Mesodermal cell (in vitro differentiated cells): ENCODE measurements around the gene KCNQ5.

Experiments used
- H3K27ac ChIP-seq: 2 replicates; pipeline ENCODE4 v1.7.0; 2013; ENCODE audit warnings: mild to moderate bottlenecking, low read depth, low read length, moderate library complexity; ENCODE audit not compliant: severe bottlenecking
- H3K36me3 ChIP-seq: 2 replicates; pipeline ENCODE4 v1.7.1; 2013; ENCODE audit warnings: mild to moderate bottlenecking, low read length, moderate library complexity; ENCODE audit not compliant: control insufficient read depth, insufficient read depth
- H3K4me1 ChIP-seq: one replicate; pipeline ENCODE4 v1.7.1; 2013; ENCODE audit warnings: mild to moderate bottlenecking, low read length; ENCODE audit not compliant: insufficient read depth, control insufficient read depth, poor library complexity, severe bottlenecking
- H3K4me3 ChIP-seq: 2 replicates; pipeline ENCODE4 v1.7.0; 2013; ENCODE audit warnings: low read length, control low read depth, mild to moderate bottlenecking; ENCODE audit not compliant: insufficient read depth, poor library complexity, severe bottlenecking; ENCODE audit errors: extremely low read depth
- H3K9me3 ChIP-seq: 2 replicates; pipeline ENCODE4 v1.7.1; 2013; ENCODE audit warnings: mild to moderate bottlenecking, low read length, moderate library complexity; ENCODE audit not compliant: control insufficient read depth
- WGBS, 2 experiments: methylation state at CpG; one replicate each; pipeline ENCODE4 v1.1.5; 2013; ENCODE audit warnings: missing lambda C conversion rate in 2 of 2; ENCODE audit not compliant: insufficient coverage in 2 of 2; 5-methylcytosine and 5-hydroxymethylcytosine counted together

The KCNQ5 gene

DNA sequence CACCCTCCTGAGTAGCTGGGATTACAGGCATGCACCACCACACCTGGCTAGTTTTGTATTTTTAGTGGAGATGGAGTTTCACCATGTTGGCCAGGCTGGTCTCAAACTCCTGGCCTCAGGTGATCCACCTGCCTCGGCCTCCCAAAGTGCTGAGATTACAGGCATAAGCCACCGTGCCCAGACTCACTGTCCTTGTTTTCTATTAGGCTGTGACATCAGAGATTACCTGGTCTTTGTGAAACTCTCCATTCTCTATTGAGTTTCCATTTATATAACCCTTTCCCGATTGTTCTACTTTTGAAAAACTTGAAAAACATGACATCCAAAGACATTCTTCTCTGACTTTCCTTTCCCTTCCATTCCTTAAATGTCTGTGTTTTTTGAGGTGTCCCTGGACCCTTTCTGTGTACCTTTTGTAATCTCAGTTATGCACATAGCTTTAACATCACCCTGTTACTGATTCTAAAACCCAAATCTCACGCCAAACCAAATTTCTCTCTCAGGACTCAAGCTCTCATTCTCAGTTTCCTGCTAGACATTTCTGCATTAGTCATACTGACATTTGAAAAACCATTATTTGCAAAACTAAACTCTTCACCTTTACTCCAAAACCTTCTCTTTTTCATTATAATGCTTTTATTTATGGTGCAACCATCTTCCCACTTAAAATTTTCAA lies 466.4 kb downstream of the KCNQ5 start:
- no peak overlapping the region for H3K4me3 ChIP-seq
- WGBS, 2 experiments: 85 to 96% methylated on average over 3 to 4 of the region's 4 CpGs
- peaks cover 12% of the 10 kb centered on the region for H3K4me1 ChIP-seq

DNA sequence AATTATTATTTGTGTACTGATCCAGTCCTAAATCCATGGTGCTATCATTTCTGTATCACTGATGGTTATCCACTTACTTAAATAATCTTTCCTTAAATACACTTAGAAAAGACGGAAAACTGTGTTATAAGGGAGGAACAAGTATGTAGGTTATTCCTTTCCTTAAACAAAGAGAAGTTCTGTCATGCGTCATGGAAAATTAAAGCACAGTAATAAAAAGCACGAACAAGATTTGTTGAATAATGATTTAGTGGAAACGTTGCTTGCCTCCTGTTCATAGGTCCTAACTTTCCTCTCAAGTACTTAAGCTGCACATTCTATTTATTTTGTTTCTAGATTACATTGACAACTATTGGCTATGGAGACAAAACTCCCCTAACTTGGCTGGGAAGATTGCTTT lies 483.1 kb downstream of the KCNQ5 start:
- 80% methylated on average over 1 to 2 of the region's 4 CpGs for WGBS, 2 experiments
- H3K9me3 ChIP-seq: no peaks in the 10 kb centered on the region
- no peak overlapping the region for H3K4me3 ChIP-seq
- H3K36me3 ChIP-seq: no peaks in the 10 kb centered on the region
- H3K27ac ChIP-seq: no peak overlapping the region
- peaks cover 2% of the 10 kb centered on the region for H3K4me1 ChIP-seq

More for the DNA sequence above, 466.4 kb downstream of the KCNQ5 start:
- Histone ChIP-seq H3K27ac (no peak overlapping the region), H3K9me3 (no peaks in the 10 kb centered on the region), H3K36me3 (no peaks in the 10 kb centered on the region)

DNA sequence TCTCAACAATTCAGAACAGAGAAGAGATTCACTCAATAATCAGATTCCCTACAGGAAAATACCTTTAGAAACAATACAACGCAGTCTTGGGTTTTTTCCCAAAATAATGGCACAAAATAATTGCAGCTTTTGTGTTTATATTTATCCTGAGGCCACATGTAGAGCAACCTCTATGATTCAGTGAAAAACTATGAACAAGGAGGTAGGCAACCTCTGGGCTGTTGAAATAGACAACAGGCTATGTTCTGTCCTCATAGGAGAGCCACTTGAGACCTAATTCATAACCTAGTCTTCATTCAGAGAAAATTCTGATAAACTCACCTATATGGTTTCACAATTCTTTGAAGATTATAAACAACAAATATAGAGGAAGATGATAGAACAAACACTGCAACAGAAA lies 485.2 kb downstream of the KCNQ5 start:
- H3K36me3 ChIP-seq: no peaks in the 10 kb centered on the region
- no peak overlapping the region for H3K4me3 ChIP-seq
- no peaks in the 10 kb centered on the region for H3K9me3 ChIP-seq
- no peak overlapping the region for H3K27ac ChIP-seq
- H3K4me1 ChIP-seq: peaks cover 16% of the 10 kb centered on the region
- WGBS, 2 experiments: no CpG with 5 or more reads among the region's 1 CpG

DNA sequence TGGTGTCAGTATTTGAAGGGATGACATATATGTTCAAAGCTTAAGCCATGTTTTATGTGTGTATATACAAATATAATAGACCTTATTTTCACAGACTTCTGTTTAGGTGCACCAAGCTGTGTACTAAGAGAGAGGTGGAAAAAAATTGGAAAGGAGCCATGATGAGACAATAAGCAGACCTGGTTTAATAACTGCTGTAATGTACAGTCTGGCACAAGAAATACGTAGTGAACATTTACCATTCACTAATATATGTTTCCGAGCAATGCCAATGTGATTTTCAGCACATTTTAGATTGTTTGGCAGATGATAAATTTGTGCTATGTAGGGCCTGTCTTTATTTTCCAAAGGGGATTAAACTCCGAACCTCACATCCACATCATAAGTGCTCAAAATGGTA lies 487.1 kb downstream of the KCNQ5 start:
- H3K4me3 ChIP-seq: no peak overlapping the region
- WGBS, 2 experiments: 100% methylated on average over 1 of the region's 3 CpGs; no CpG with 5 or more reads in 1 of the 2 experiments

DNA sequence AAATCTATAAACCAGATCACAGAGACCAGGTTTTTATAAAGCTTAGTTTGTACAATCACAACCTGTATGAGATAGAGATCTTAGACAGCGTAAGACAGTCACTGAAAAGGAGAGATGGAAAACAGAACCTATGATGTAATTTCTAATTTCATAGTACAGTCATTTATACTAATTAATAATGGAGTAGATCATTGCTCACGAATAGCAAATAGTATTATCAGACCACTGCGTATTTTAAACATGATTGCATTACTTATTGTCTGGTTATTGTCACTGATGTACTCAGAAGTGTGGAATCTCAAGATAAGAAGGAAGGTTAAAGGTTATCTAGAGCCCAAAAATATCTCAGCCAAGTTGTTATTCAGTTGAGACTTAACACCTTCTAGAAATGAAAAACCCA lies 487.8 kb downstream of the KCNQ5 start:
- Histone ChIP-seq H3K9me3 (no peaks in the 10 kb centered on the region), H3K27ac (peak overlapping the region; percentile 91), H3K4me1 (peaks cover 16% of the 10 kb centered on the region), H3K36me3 (no peaks in the 10 kb centered on the region), H3K4me3 (no peak overlapping the region)
- no CpG with 5 or more reads among the region's 3 CpGs for WGBS, 2 experiments

More for the DNA sequence above, 487.1 kb downstream of the KCNQ5 start:
- Histone ChIP-seq H3K9me3 (no peaks in the 10 kb centered on the region), H3K36me3 (no peaks in the 10 kb centered on the region), H3K4me1 (peaks cover 16% of the 10 kb centered on the region), H3K27ac (no peak overlapping the region)

DNA sequence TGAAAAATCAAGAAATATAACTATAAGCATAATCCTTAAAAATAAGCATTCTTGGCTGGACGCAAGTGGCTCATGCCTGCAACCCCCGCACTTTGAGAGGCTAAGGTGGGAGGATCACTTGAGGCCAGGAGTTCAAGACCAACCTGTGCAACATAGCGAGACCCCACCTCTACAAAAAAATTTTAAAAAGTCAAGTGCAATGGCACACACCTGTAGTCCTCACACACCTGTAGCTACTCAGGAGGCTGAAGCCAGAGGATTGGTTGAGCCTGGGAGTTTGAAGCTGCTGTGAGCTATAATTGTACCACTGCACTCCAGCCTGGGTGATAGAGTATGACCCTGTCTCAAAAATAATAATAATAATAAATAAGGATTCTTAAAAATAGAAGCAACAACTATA lies 494.5 kb downstream of the KCNQ5 start:
- Histone ChIP-seq H3K36me3 (no peaks in the 10 kb centered on the region), H3K9me3 (no peaks in the 10 kb centered on the region), H3K4me1 (peaks cover 6% of the 10 kb centered on the region), H3K4me3 (no peak overlapping the region), H3K27ac (no peak overlapping the region)
- WGBS, 2 experiments: 80 to 100% methylated on average over 1 of the region's 3 CpGs

DNA sequence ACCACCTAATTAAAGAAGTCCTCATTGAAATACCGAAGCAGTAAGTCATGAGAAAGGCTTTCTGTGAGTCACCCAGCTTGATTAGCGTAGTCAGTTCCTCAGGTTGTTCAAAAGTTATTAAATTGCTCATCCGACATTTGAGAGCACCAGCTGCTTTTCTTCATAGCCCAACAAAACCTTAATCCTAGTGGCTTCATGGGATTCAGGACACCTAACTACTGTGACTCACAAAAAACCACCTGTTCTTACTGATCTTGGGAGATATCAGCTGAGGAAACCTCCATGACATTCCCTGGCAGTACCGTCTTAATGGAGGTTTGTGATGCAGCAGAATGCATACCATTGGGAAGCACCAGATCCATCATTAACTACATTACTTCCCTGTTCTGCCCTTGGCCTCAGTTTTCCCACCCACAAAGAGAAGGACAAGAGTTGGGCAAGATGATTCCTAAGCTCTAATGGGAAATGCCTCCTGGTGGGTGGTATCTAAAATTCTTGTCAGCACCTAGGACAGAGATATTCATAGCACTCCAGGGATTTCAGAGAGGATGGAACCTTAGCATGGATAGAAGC lies 499.6 kb downstream of the KCNQ5 start:
- H3K4me3 ChIP-seq: no peak overlapping the region
- H3K4me1 ChIP-seq: peaks cover 6% of the 10 kb centered on the region
- no peaks in the 10 kb centered on the region for H3K36me3 ChIP-seq
- no peaks in the 10 kb centered on the region for H3K9me3 ChIP-seq
- H3K27ac ChIP-seq: no peak overlapping the region
- WGBS, 2 experiments: 85 to 88% methylated on average over 3 to 4 of the region's 4 CpGs

DNA sequence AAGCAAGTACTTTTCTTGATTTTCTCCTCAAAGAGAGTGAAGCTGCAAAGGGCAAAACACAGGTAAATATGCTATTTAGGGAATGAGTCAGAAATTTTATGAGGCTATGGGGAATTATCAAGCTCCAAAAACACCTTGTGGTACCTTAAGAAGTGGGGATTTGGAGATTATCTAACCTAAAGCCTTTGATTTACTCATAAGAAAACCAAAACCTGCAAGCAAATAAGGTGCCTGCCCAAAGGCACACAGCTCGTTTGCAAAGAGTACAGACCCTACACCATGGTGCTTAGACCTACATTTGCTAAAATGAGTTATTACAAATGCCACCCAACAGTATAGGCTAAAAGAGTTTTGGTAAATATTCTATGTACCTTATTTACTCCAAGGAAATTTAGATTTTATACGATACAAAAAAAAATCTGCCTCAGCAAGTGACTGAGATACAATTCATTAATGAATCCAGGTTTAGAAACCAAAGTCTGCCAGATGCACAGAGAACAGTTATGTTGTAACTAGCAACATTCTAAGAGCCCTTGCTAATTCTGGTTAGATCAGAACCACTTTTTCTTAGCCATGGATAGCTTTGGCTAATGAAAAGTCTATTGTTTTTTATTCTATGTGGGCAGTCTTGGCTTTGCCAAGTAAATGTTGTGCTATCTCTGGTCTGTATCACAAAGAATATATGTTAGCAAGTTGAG lies 501.9 kb downstream of the KCNQ5 start:
- WGBS, 2 experiments: 100% methylated on average over 1 of the region's 2 CpGs; no CpG with 5 or more reads in 1 of the 2 experiments
- no peak overlapping the region for H3K4me3 ChIP-seq
- H3K27ac ChIP-seq: no peak overlapping the region
- no peaks in the 10 kb centered on the region for H3K4me1 ChIP-seq
- H3K36me3 ChIP-seq: no peaks in the 10 kb centered on the region
- H3K9me3 ChIP-seq: no peaks in the 10 kb centered on the region

DNA sequence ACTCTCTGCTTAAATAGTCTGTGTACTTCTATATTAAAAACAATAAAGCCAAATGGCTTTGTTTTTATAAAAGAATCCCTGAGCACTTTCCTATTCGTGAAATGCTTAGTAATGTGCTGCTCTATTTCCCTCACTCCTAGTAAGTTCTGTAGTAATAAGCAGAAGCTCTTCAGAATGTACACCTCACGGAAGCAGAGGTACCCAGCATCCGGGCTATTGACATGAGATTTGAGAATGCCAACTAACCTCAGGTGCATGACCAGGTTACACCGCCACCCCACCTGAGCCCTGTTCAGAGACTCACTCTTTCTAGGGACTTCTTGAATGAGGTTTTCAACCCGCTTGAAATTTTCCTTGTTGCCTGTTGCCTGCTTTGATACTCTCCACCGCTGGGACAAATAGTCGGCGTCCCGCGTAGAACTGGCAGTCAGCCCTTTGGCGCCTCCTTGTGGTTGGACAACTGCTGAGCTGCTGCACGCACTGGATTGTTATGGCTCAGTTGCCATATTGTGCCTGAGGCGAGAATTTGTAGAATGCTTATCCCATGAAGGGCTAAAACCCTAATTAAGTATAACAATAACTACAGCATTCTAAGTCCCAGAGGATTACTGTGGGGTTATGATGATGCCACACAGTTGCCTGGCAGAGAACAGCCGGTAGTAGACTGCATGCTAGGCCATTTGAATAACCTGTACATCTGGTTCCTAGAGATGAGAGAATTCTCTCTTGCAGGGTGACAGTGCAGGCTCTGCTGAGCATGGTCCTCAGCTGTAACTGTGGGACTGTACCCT lies 508.0 kb downstream of the KCNQ5 start:
- Histone ChIP-seq H3K9me3 (no peaks in the 10 kb centered on the region), H3K36me3 (peaks cover 7% of the 10 kb centered on the region), H3K27ac (no peak overlapping the region), H3K4me1 (peaks cover 5% of the 10 kb centered on the region), H3K4me3 (no peak overlapping the region)
- WGBS, 2 experiments: 21 to 30% methylated on average over 11 to 12 of the region's 14 CpGs

DNA sequence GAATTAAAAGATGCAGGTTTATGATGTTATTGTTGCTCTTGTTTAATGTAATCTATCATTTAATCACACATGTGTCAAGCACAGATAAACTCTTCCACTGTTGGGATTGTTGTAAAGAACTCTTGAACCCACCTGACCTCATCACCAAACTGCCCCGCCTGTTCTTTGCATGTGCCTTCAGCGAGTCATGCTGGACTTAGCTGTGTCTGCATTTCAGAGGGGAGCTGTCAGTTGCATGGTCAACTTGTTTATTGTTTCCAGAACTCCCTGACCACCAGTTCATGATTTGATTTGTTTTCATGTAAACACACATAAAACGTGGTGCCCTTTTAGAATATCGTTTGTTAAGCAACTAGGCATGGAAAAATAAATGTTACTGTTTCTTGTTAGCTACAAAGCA lies 509.8 kb downstream of the KCNQ5 start:
- Histone ChIP-seq H3K4me3 (no peak overlapping the region), H3K9me3 (no peaks in the 10 kb centered on the region), H3K4me1 (peaks cover 5% of the 10 kb centered on the region), H3K27ac (no peak overlapping the region), H3K36me3 (peaks cover 7% of the 10 kb centered on the region)
- WGBS, 2 experiments: 71 to 75% methylated on average over 2 to 3 of the region's 4 CpGs
